H1 (cell line): ENCODE data around the gene TMEM174. TPM values are rescaled to one million over a fixed set of nuclear protein-coding genes. Genes with fewer than 3 reads are reported as not detected.

ENCODE experiments used
- ATF2 ChIP-seq: IDR thresholded peaks from 2 replicates; pipeline ENCODE4 v1.6.1; 2012; ENCODE audit warnings: low read length, inconsistent platforms
- BRCA1 ChIP-seq: IDR thresholded peaks from 2 replicates; pipeline ENCODE4 v1.6.1; 2012; ENCODE audit warnings: low read depth, low read length, improper control_type of control experiment
- CBX5 ChIP-seq: fragments of 300-800, 300-1000 bp; sonication (generic); IDR thresholded peaks from 2 replicates; pipeline ENCODE4 v1.7.1; 2016; ENCODE audit warnings: antibody characterized with exemption, low read length, low read depth
- CHD1 ChIP-seq: IDR thresholded peaks from 2 replicates; pipeline ENCODE4 v1.6.1; 2012; ENCODE audit warnings: low read depth, low read length, improper control_type of control experiment
- CTBP2 ChIP-seq: IDR thresholded peaks from 2 replicates; pipeline ENCODE4 v1.7.0; 2011; ENCODE audit warnings: borderline replicate concordance, mild to moderate bottlenecking, moderate library complexity, mixed read lengths, low read length; ENCODE audit not compliant: insufficient read depth, insufficient read length
- EGR1 ChIP-seq: IDR thresholded peaks from 2 replicates; pipeline ENCODE4 v1.6.1; 2011; ENCODE audit warnings: low read depth, low read length, borderline replicate concordance
- EP300 ChIP-seq, 2 experiments: IDR thresholded peaks; 1 replicate in 1 of 2; 2 replicates in 1 of 2; pipeline ENCODE4 v1.6.1; 2011 to 2012; ENCODE audit warnings: low read depth in 2 of 2, low read length in 2 of 2, mild to moderate bottlenecking in 2 of 2, borderline replicate concordance in 1 of 2, inconsistent platforms in 1 of 2, moderate library complexity in 1 of 2
- HDAC6 ChIP-seq: IDR thresholded peaks from one replicate; pipeline ENCODE4 v1.7.1; 2012; ENCODE audit warnings: low read depth, mild to moderate bottlenecking, inconsistent platforms, low read length, moderate library complexity
- JUN ChIP-seq: IDR thresholded peaks from 2 replicates; pipeline ENCODE4 v1.6.1; 2011; ENCODE audit warnings: low read depth, mild to moderate bottlenecking, improper control_type of control experiment, low read length
- KDM1A ChIP-seq: fragments of 200-600, 300-600 bp; sonication (generic); IDR thresholded peaks from 2 replicates; pipeline ENCODE4 v1.7.1; 2016; ENCODE audit warnings: mild to moderate bottlenecking, low read length, borderline replicate concordance
- KDM4A ChIP-seq: IDR thresholded peaks from one replicate; pipeline ENCODE4 v1.7.1; 2012; ENCODE audit warnings: low read depth, mild to moderate bottlenecking, moderate library complexity, low read length, inconsistent platforms; ENCODE audit not compliant: severe bottlenecking
- MAFK ChIP-seq: IDR thresholded peaks from 2 replicates; pipeline ENCODE4 v1.6.1; 2012; ENCODE audit warnings: low read depth, mild to moderate bottlenecking, improper control_type of control experiment, low read length
- MAX ChIP-seq: IDR thresholded peaks from 2 replicates; pipeline ENCODE4 v1.6.1; 2012; ENCODE audit warnings: inconsistent platforms
- POLR2A ChIP-seq, 2 experiments: IDR thresholded peaks; 1 replicate in 1 of 2; 2 replicates in 1 of 2; pipeline ENCODE4 v1.6.1; 2011; ENCODE audit warnings: low read depth in 2 of 2, low read length in 2 of 2, mild to moderate bottlenecking in 2 of 2; ENCODE audit errors: control extremely low read depth in 1 of 2
- POLR2AphosphoS5 ChIP-seq: IDR thresholded peaks from 2 replicates; pipeline ENCODE4 v1.6.1; 2011; ENCODE audit warnings: low read depth, low read length
- RAD21 ChIP-seq, 2 experiments: IDR thresholded peaks in 1 of 2; conservative IDR thresholded peaks in 1 of 2; 2 replicates each; pipeline ENCODE4 v1.6.1; 2011; ENCODE audit warnings: low read depth in 2 of 2, low read length in 2 of 2, improper control_type of control experiment in 1 of 2, inconsistent platforms in 1 of 2, mild to moderate bottlenecking in 1 of 2, moderate library complexity in 1 of 2
- RFX5 ChIP-seq: IDR thresholded peaks from 2 replicates; pipeline ENCODE4 v1.6.1; 2011; ENCODE audit warnings: low read depth, low read length, improper control_type of control experiment, borderline replicate concordance
- RNF2 ChIP-seq: fragments of 200-900, 300-1000 bp; sonication (generic); IDR thresholded peaks from 2 replicates; pipeline ENCODE4 v1.7.1; 2016; ENCODE audit warnings: borderline replicate concordance, low read depth, mild to moderate bottlenecking, antibody characterized with exemption, low read length; ENCODE audit not compliant: poor library complexity, severe bottlenecking; ENCODE audit errors: missing control alignments
- SIRT6 ChIP-seq: IDR thresholded peaks from one replicate; pipeline ENCODE4 v1.7.1; 2012; ENCODE audit warnings: low read length, inconsistent platforms
- SIX5 ChIP-seq: IDR thresholded peaks from 2 replicates; pipeline ENCODE4 v1.6.1; 2011; ENCODE audit warnings: mild to moderate bottlenecking, low read depth, low read length
- SP2 ChIP-seq: IDR thresholded peaks from 2 replicates; pipeline ENCODE4 v1.6.1; 2012; ENCODE audit warnings: mild to moderate bottlenecking, low read length, inconsistent platforms
- polyA plus RNA-seq, 7 experiments: library from polyadenylated mRNA; depleted of rRNA in 3 of 7; stranded (reverse) in 5 of 7; unstranded in 2 of 7; fragments of >200 nt in 5 of 7; fragments of 200-250 nt in 2 of 7; gene quantifications; 1 replicate in 5 of 7; 2 replicates in 1 of 7; 4 replicates in 1 of 7; pipeline versions ENCODE4 v1.2.1 to v1.2.3, GENCODE V29; 2011 to 2013; ENCODE audit warnings: missing spikeins in 2 of 7, mixed read lengths in 2 of 7
- total RNA-seq: library from RNA; stranded (reverse); fragmentation: NEBNext Ultra II Directional; extraction: Animal tissue kit (Norgen Biotek cat#: 25700); gene quantifications from 2 replicates; pipeline ENCODE4 v1.2.1, GENCODE V29; 2021

Gene TMEM174
- total and polyA plus RNA-seq, 2 of the 8 experiments (the other 6 are each of a cell fraction or from before 2014, with no cell fraction given) = not detected

- TF ChIP-seq CTBP2 = no peak
- no peak for TF ChIP-seq SIX5
- no peak for TF ChIP-seq KDM1A
- peak; percentile 95 for TF ChIP-seq KDM4A
- no peak; the same call in 1 of the 2 replicates for TF ChIP-seq MAFK
- no peak for TF ChIP-seq RFX5
- TF ChIP-seq JUN = no peak
- TF ChIP-seq HDAC6 = no peak
- TF ChIP-seq MAX = peak; percentile 100
- no peak for TF ChIP-seq EP300 (IDR thresholded peaks at IDR 0.05; ENCODE audit: borderline replicate concordance in 1 of 2, low read depth in 2 of 2, low read length in 2 of 2)
- TF ChIP-seq RAD21 (IDR thresholded peaks at IDR 0.05 in 1 of 2, conservative IDR thresholded peaks at IDR 0.05 in 1 of 2; ENCODE audit: low read depth in 2 of 2, low read length in 2 of 2) = peak; percentile 47 to 65; a peak in 3 of 4 replicates
- TF ChIP-seq EGR1 = no peak
- TF ChIP-seq BRCA1 = no peak; the same call in 1 of the 2 replicates
- TF ChIP-seq SP2 = no peak
- no peak for TF ChIP-seq CBX5
- peak in 1 of 2 experiments; percentile 65; a peak in 1 of 3 replicates for TF ChIP-seq POLR2A (IDR thresholded peaks at IDR 0.05; ENCODE audit: control extremely low read depth in 1 of 2, low read depth in 2 of 2, low read length in 2 of 2)
- TF ChIP-seq POLR2AphosphoS5 = peak; percentile 50; the same call in 1 of the 2 replicates
- TF ChIP-seq RNF2 = no peak
- TF ChIP-seq CHD1 = no peak
- no peak for TF ChIP-seq SIRT6
- TF ChIP-seq ATF2 = no peak
Observed at GRCh38 chr5:73215891-73216610, 43.1 kb downstream of the TMEM174 start (continued).
